ENCODE results near the gene ZNF414. TPM values are rescaled to one million over a fixed set of nuclear protein-coding genes. Genes with fewer than 3 reads are reported as not detected.

Gene ZNF414
- total RNA-seq, 1 donor from 2014 or later: 22.9 TPM

DNA sequence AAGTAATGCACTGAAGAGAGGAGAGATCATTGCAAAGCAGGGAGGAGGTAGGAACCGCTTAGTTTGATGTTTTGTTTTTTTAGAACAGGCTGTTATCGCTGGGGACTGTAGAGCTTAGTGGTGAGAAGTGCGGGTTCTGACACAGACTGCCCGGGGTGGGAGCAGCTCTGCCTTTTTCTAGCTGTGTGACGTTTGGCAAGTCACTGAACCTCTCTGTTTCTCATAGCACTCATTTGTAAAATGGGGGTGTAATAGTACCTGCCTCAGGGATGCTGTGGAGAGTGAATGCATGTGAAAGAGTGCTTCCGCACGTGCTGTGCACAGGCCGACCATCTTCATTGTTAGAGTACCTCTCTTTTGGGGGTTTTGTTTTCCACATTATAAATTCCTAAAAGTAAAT lies 30.8 kb downstream of the ZNF414 start:
- DNase-seq (ENCODE audit: low spot score): no peak
- H3K9me3 Mint-ChIP-seq (ENCODE audit: unreplicated experiment): no peaks in the 10 kb centered on the region
- peak overlapping the region; percentile 6 for H3K4me3 Mint-ChIP-seq (ENCODE audit: unreplicated experiment)
- H3K27ac Mint-ChIP-seq (ENCODE audit: unreplicated experiment): no peak overlapping the region
- no peak for TF ChIP-seq CTCF (IDR thresholded peaks at IDR 0.05; ENCODE audit: unreplicated experiment)
- peaks cover 57% of the 10 kb centered on the region for H3K36me3 Mint-ChIP-seq (ENCODE audit: low read depth, unreplicated experiment)
- peaks cover 14% of the 10 kb centered on the region for H3K4me1 Mint-ChIP-seq (ENCODE audit: unreplicated experiment)
- peaks cover 27% of the 10 kb centered on the region for H3K27me3 Mint-ChIP-seq (ENCODE audit: unreplicated experiment)

DNA sequence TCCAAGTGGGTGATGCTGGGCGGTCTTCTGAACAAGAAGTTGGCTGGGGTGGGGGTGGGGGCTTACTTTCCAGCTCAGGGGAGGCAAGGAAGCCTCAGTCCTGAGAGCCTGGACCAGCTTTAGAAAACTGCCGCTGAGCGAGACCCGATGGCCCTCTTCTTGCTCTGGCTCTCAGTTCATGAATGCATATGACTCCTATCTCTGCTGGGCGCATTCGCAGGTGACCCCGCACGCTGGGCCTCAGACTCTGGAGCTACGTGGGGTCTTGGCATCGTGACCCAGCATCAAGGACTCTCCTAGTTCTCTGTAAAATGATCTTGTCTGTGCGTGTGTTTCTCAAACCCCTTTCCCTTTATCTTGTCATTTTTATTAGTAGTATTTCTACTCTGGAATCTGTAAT lies 31.3 kb downstream of the ZNF414 start:
- no peak overlapping the region for H3K27ac Mint-ChIP-seq (ENCODE audit: unreplicated experiment)
- H3K27me3 Mint-ChIP-seq (ENCODE audit: unreplicated experiment): peaks cover 25% of the 10 kb centered on the region
- peaks cover 10% of the 10 kb centered on the region for H3K4me1 Mint-ChIP-seq (ENCODE audit: unreplicated experiment)
- H3K4me3 Mint-ChIP-seq (ENCODE audit: unreplicated experiment): peak overlapping the region; percentile 6
- DNase-seq (ENCODE audit: low spot score): no peak
- peaks cover 56% of the 10 kb centered on the region for H3K36me3 Mint-ChIP-seq (ENCODE audit: low read depth, unreplicated experiment)
- no peak for TF ChIP-seq CTCF (IDR thresholded peaks at IDR 0.05; ENCODE audit: unreplicated experiment)
- no peaks in the 10 kb centered on the region for H3K9me3 Mint-ChIP-seq (ENCODE audit: unreplicated experiment)

DNA sequence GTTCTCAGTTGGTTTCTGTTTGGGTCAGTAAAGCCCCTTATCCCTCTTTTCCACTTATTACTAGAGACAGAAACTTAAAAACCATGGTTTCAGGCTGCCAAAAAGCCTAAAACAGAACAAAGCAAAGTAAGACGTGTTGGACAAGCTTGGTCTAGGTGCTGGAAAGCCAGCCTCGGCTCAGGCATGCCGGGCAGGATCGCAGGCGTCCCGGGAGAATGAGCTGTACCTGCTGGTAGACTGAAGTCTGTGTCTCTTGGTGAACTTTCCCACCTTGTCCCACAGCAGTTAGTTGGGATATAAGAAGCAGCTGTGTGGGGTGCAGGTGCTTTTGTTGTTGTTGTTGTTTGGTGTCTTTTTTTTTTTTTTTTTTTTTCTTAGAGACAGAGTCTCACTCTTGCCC lies 32.4 kb downstream of the ZNF414 start:
- Mint-ChIP-seq H3K4me1 (ENCODE audit: unreplicated experiment) (peaks cover 2% of the 10 kb centered on the region), H3K4me3 (ENCODE audit: unreplicated experiment) (no peak overlapping the region), H3K27ac (ENCODE audit: unreplicated experiment) (no peak overlapping the region), H3K9me3 (ENCODE audit: unreplicated experiment) (no peaks in the 10 kb centered on the region), H3K27me3 (ENCODE audit: unreplicated experiment) (peaks cover 22% of the 10 kb centered on the region), H3K36me3 (ENCODE audit: low read depth, unreplicated experiment) (peaks cover 50% of the 10 kb centered on the region)
- no peak for TF ChIP-seq CTCF (IDR thresholded peaks at IDR 0.05; ENCODE audit: unreplicated experiment)
- no peak for DNase-seq (ENCODE audit: low spot score)

DNA sequence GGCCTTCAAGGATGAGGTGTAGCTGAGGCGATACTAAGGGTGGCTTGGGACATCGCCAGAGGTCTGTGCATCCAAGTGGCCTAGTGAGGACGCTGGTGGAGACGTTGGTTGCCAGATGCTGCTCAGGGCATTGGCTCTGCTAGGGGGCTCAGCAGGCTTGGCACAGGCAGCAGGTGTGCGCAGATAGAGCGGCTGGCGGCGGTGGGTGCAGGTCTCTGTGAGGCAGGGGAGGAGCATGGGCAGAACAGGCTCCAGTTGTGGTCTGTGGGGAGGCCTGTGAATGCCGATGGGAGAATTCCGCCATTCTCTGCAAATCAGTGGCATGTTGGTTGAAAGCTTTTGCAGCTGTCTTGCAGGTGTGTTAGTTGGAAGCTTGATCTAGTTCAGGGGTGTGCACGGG lies 32.8 kb downstream of the ZNF414 start:
- H3K27ac Mint-ChIP-seq (ENCODE audit: unreplicated experiment): peak overlapping the region; percentile 31
- peaks cover 51% of the 10 kb centered on the region for H3K36me3 Mint-ChIP-seq (ENCODE audit: low read depth, unreplicated experiment)
- TF ChIP-seq CTCF (IDR thresholded peaks at IDR 0.05; ENCODE audit: unreplicated experiment): no peak
- H3K4me3 Mint-ChIP-seq (ENCODE audit: unreplicated experiment): peak overlapping the region; percentile 47
- peaks cover 20% of the 10 kb centered on the region for H3K27me3 Mint-ChIP-seq (ENCODE audit: unreplicated experiment)
- no peak for DNase-seq (ENCODE audit: low spot score)
- H3K9me3 Mint-ChIP-seq (ENCODE audit: unreplicated experiment): no peaks in the 10 kb centered on the region
- H3K4me1 Mint-ChIP-seq (ENCODE audit: unreplicated experiment): no peaks in the 10 kb centered on the region

DNA sequence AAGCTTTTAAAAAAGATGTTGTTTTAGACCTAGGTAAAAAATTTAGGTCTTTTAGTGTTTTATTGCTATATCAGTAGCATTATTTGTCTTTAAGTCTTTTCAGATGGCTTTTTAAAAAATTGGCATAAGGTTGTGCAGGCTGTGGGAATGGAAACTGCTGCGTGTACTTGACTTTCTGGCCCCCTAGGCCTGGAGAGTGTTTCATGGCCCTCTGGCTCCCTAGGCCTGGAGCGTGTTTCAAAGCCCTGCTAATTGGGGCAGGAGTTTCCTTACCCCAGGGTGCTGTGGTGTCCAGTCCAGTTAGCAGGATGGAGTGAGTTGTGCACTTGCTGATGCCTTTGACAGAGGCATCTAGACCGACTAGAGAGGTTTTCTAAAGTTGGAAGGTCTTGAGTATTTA lies 35.4 kb downstream of the ZNF414 start:
- no peak overlapping the region for H3K27ac Mint-ChIP-seq (ENCODE audit: unreplicated experiment)
- TF ChIP-seq CTCF (IDR thresholded peaks at IDR 0.05; ENCODE audit: unreplicated experiment): no peak
- H3K36me3 Mint-ChIP-seq (ENCODE audit: low read depth, unreplicated experiment): peaks cover 58% of the 10 kb centered on the region
- H3K27me3 Mint-ChIP-seq (ENCODE audit: unreplicated experiment): peaks cover 13% of the 10 kb centered on the region
- no peak for DNase-seq (ENCODE audit: low spot score)
- no peaks in the 10 kb centered on the region for H3K4me1 Mint-ChIP-seq (ENCODE audit: unreplicated experiment)
- no peaks in the 10 kb centered on the region for H3K9me3 Mint-ChIP-seq (ENCODE audit: unreplicated experiment)
- no peak overlapping the region for H3K4me3 Mint-ChIP-seq (ENCODE audit: unreplicated experiment)
